IMR-90 (cell line): ENCODE results near the gene CUL3. TPM values are rescaled to one million over a fixed set of nuclear protein-coding genes. Genes with fewer than 3 reads are reported as not detected.

Experiments used
- CHD1 ChIP-seq: IDR thresholded peaks from 2 replicates; pipeline ENCODE4 v1.6.1; 2012; ENCODE audit warnings: low read depth, low read length, improper control_type of control experiment
- ELK1 ChIP-seq: fragments of 150-350 bp; IDR thresholded peaks from 2 replicates; pipeline ENCODE4 v1.6.1; 2016; ENCODE audit warnings: low read depth, mild to moderate bottlenecking, low read length, moderate library complexity, borderline replicate concordance
- MAFK ChIP-seq: IDR thresholded peaks from 2 replicates; pipeline ENCODE4 v1.6.1; 2012; ENCODE audit warnings: low read depth, low read length, improper control_type of control experiment
- RCOR1 ChIP-seq: IDR thresholded peaks from 2 replicates; pipeline ENCODE4 v1.6.1; 2012; ENCODE audit warnings: mild to moderate bottlenecking, low read length, improper control_type of control experiment; ENCODE audit not compliant: insufficient replicate concordance
- polyA plus RNA-seq, 3 experiments: library from polyadenylated mRNA; depleted of rRNA; stranded (reverse); fragments of >200 nt; gene quantifications; 2 replicates each; pipeline ENCODE4 v1.2.3, GENCODE V29; 2012; ENCODE audit warnings: low replicate concordance in 1 of 3
- total RNA-seq: library from RNA; depleted of rRNA; stranded (reverse); fragments of >200 nt; gene quantifications from 2 replicates; pipeline ENCODE4 v1.2.3, GENCODE V29; 2012

The CUL3 gene
- total and polyA plus RNA-seq, 2 of the 4 experiments (the other 2 are of a cell fraction): 33.7 to 45.7 TPM

- TF ChIP-seq CHD1 (no peak), ELK1 (no peak), RCOR1 (no peak), MAFK (no peak)
These were observed at the start of gene CUL3 (continued) for GRCh38 chr2:224585211-224586088.
